HepG2 (cell line): ENCODE data around the gene NR2C1. TPM values are rescaled to one million over a fixed set of nuclear protein-coding genes. Genes with fewer than 3 reads are reported as not detected.

Experiments used
- ARNT2 ChIP-seq: sonication (generic); formaldehyde crosslinking; IDR thresholded peaks from 2 replicates; pipeline ENCODE4 v1.8.0; 2022; ENCODE audit warnings: mild to moderate bottlenecking, low read depth, missing genetic modification reagents, moderate library complexity
- IKZF4 ChIP-seq: sonication (generic); formaldehyde crosslinking; IDR thresholded peaks from 2 replicates; pipeline ENCODE4 v1.5.1; 2020; ENCODE audit warnings: borderline replicate concordance, mild to moderate bottlenecking, low read depth, missing genetic modification reagents; ENCODE audit errors: not compliant biosample characterization
- MXI1 ChIP-seq: IDR thresholded peaks from 3 replicates; pipeline ENCODE4 v1.6.1; 2012; ENCODE audit warnings: low read depth, low read length, inconsistent platforms, borderline replicate concordance
- NCOR1 ChIP-seq: fragments of 200-600 bp; sonication (generic); IDR thresholded peaks from 2 replicates; pipeline ENCODE4 v1.7.0; 2017; ENCODE audit warnings: antibody characterized with exemption, low read length, borderline replicate concordance
- NFYC ChIP-seq: IDR thresholded peaks from 2 replicates; pipeline ENCODE4 v1.6.1; 2016; ENCODE audit warnings: missing genetic modification reagents, missing compliant biosample characterization
- NR2C2 ChIP-seq: sonication (generic); formaldehyde crosslinking; IDR thresholded peaks from 2 replicates; pipeline ENCODE4 v1.4.0; 2020; ENCODE audit warnings: missing genetic modification reagents, mild to moderate bottlenecking, moderate library complexity, borderline replicate concordance
- RBFOX2 ChIP-seq: fragments of 200-400 bp; formaldehyde crosslinking; IDR thresholded peaks from 2 replicates; pipeline ENCODE4 v1.6.1; 2017; ENCODE audit warnings: low read depth, mild to moderate bottlenecking, low read length
- RBM39 ChIP-seq: fragments of 200-400 bp; formaldehyde crosslinking; IDR thresholded peaks from one replicate; pipeline ENCODE4 v1.6.1; 2018; ENCODE audit warnings: antibody characterized with exemption, mild to moderate bottlenecking, low read depth, low read length; ENCODE audit not compliant: poor library complexity, severe bottlenecking
- SETDB1 ChIP-seq: sonication (generic); formaldehyde crosslinking; IDR thresholded peaks from 2 replicates; pipeline ENCODE4 v1.5.1; 2020; ENCODE audit warnings: missing genetic modification reagents, mild to moderate bottlenecking, borderline replicate concordance
- SMYD3 ChIP-seq: sonication (generic); formaldehyde crosslinking; IDR thresholded peaks from 2 replicates; pipeline ENCODE4 v1.8.1; 2023; ENCODE audit warnings: mild to moderate bottlenecking, missing genetic modification reagents
- SNAI1 ChIP-seq: sonication (generic); formaldehyde crosslinking; IDR thresholded peaks from 2 replicates; pipeline ENCODE4 v1.5.0; 2020; ENCODE audit warnings: mild to moderate bottlenecking, missing genetic modification reagents, borderline replicate concordance
- SOX6 ChIP-seq, 2 experiments: fragments of 450-650 bp in 1 of 2; sonication (generic) in 1 of 2; formaldehyde crosslinking in 1 of 2; IDR thresholded peaks; 2 replicates each; pipeline versions ENCODE4 v1.4.0 to v1.6.1; 2017 to 2020; ENCODE audit warnings: antibody characterized with exemption in 1 of 2, mild to moderate bottlenecking in 1 of 2, missing genetic modification reagents in 1 of 2
- TARDBP ChIP-seq: sonication (generic); formaldehyde crosslinking; IDR thresholded peaks from 2 replicates; pipeline ENCODE4 v1.8.0; 2022; ENCODE audit warnings: mild to moderate bottlenecking, missing genetic modification reagents
- ZNF232 ChIP-seq: sonication (generic); formaldehyde crosslinking; IDR thresholded peaks from 2 replicates; pipeline ENCODE4 v1.4.0; 2020; ENCODE audit warnings: missing genetic modification reagents, borderline replicate concordance
- ZNF431 ChIP-seq: sonication (generic); formaldehyde crosslinking; IDR thresholded peaks from 2 replicates; pipeline ENCODE4 v1.9.0; 2022; ENCODE audit warnings: missing genetic modification reagents, low read depth, mild to moderate bottlenecking, borderline replicate concordance
- ZNF607 ChIP-seq: sonication (generic); formaldehyde crosslinking; IDR thresholded peaks from 2 replicates; pipeline ENCODE4 v1.5.1; 2020; ENCODE audit warnings: missing genetic modification reagents, mild to moderate bottlenecking, borderline replicate concordance
- ZNF724P ChIP-seq: sonication (generic); formaldehyde crosslinking; IDR thresholded peaks from 2 replicates; pipeline ENCODE4 v1.8.0; 2022; ENCODE audit warnings: missing genetic modification reagents, borderline replicate concordance
- ZNF816 ChIP-seq: sonication (generic); formaldehyde crosslinking; IDR thresholded peaks from 2 replicates; pipeline ENCODE4 v1.8.0; 2022; ENCODE audit warnings: missing genetic modification reagents, mild to moderate bottlenecking, borderline replicate concordance
- polyA plus RNA-seq, 8 experiments: library from polyadenylated mRNA; depleted of rRNA in 3 of 8; stranded (reverse) in 7 of 8; unstranded in 1 of 8; fragments of >200 nt; fragmentation: Illumina TruSeq in 4 of 8; extraction: Trizol in 4 of 8; gene quantifications; 2 replicates each; pipeline versions ENCODE4 v1.2.1 to v1.2.3, GENCODE V29; 2011 to 2016; ENCODE audit warnings: low read depth in 4 of 8, missing spikeins in 1 of 8, mixed read lengths in 1 of 8; ENCODE audit not compliant: insufficient read depth in 1 of 8
- total RNA-seq, 5 experiments: library from RNA; depleted of rRNA; stranded (reverse); fragments of >200 nt; fragmentation: Illumina TruSeq; extraction: Trizol; gene quantifications; 2 replicates each; pipeline ENCODE4 v1.2.3, GENCODE V29; 2016; ENCODE audit warnings: low read depth in 1 of 5
- TF ChIP-seq, protein P1 (sequence below): sonication (generic); formaldehyde crosslinking; IDR thresholded peaks from 2 replicates; pipeline ENCODE4 v1.8.0; 2022; ENCODE audit warnings: mild to moderate bottlenecking, missing genetic modification reagents, borderline replicate concordance
- TF ChIP-seq, protein P2 (sequence below): IDR thresholded peaks from 2 replicates; pipeline ENCODE4 v1.6.1; 2016; ENCODE audit warnings: low read depth
- TF ChIP-seq, protein P3 (sequence below): sonication (generic); formaldehyde crosslinking; IDR thresholded peaks from 2 replicates; pipeline ENCODE4 v1.5.1; 2020; ENCODE audit warnings: mild to moderate bottlenecking, missing genetic modification reagents, moderate library complexity

Gene NR2C1
- total and polyA plus RNA-seq, 2 of the 13 experiments (the other 11 are each of a cell fraction or from before 2014, with no cell fraction given) = 38.0 to 70.8 TPM

DNA sequence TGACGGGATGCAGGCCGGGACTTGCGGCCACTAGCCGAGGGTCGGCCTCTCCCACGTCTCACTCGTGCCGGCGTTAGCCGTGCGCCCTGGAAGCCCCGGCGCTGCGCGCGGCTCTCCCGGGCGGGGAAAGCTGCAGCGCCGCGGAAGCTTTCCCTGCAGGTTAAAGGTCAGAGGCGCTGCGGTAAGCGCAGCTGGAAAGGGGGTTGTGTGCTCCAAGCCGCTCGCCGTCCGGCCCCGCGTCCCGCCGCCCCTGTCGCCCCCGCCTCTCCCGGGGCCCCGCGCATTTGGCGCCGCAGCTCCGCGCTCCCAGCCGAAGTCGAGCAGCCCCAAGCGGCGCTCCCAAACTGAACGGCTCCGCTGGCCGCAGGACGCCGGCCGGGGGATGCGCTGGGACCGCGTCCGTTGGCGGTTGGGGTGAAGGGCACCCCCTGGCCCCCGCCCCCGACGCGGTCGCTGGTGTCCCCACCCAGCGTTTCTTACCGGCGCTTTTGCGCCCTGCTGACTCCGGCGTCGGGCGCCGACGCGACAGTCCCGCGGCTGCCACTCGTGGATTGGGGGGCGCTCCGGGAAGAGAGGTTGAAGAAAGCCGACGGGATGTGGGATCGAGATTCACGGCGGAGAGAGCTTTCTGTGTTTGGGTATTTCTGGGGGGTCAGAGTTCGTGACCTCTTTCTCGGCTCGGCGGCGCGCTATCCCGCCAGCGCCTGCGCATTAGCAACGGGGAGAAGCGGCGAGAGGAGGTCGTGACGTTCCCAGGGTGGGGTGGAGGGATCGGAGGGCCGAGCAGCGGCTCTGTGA, at the start of gene NR2C1 (continued):
- no peak for TF ChIP-seq ZNF816 (CRISPR knock-in tag)
- TF ChIP-seq, protein P1, sequence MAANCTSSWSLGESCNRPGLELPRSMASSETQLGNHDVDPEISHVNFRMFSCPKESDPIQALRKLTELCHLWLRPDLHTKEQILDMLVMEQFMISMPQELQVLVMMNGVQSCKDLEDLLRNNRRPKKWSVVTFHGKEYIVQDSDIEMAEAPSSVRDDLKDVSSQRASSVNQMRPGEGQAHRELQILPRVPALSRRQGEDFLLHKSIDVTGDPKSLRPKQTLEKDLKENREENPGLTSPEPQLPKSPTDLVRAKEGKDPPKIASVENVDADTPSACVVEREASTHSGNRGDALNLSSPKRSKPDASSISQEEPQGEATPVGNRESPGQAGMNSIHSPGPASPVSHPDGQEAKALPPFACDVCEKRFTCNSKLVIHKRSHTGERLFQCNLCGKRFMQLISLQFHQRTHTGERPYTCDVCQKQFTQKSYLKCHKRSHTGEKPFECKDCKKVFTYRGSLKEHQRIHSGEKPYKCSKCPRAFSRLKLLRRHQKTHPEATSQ = peak; percentile 69; the same call in 1 of the 2 replicates
- TF ChIP-seq SNAI1 (CRISPR knock-in tag) = peak; percentile 49; the same call in 1 of the 2 replicates
- TF ChIP-seq MXI1 = peak; percentile 10; the same call in 1 of the 3 replicates
- TF ChIP-seq NCOR1 = peak; percentile 51; the same call in 1 of the 2 replicates
- TF ChIP-seq ZNF431 (CRISPR knock-in tag) = peak; percentile 47
- peak; percentile 37; the same call in 1 of the 2 replicates for TF ChIP-seq ZNF232 (CRISPR knock-in tag)
- TF ChIP-seq SETDB1 = no peak
- no peak for TF ChIP-seq SMYD3
- 0 out of 2 replicates have a peak, but pooled peaks have one; percentile 11 for TF ChIP-seq ARNT2 (CRISPR knock-in tag)
- TF ChIP-seq, protein P2, sequence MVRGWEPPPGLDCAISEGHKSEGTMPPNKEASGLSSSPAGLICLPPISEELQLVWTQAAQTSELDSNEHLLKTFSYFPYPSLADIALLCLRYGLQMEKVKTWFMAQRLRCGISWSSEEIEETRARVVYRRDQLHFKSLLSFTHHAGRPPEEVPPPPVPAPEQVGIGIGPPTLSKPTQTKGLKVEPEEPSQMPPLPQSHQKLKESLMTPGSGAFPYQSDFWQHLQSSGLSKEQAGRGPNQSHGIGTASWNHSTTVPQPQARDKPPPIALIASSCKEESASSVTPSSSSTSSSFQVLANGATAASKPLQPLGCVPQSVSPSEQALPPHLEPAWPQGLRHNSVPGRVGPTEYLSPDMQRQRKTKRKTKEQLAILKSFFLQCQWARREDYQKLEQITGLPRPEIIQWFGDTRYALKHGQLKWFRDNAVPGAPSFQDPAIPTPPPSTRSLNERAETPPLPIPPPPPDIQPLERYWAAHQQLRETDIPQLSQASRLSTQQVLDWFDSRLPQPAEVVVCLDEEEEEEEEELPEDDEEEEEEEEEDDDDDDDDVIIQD (CRISPR knock-in tag) = peak; percentile 99
- 0 out of 2 replicates have a peak, but pooled peaks have one; percentile 17 for TF ChIP-seq ZNF724P (CRISPR knock-in tag)
- no peak for TF ChIP-seq NFYC (CRISPR knock-in tag)
- no peak for TF ChIP-seq IKZF4 (CRISPR knock-in tag)
- TF ChIP-seq ZNF607 = peak; percentile 87
- TF ChIP-seq RBFOX2 = peak; percentile 93
- TF ChIP-seq, protein P3, sequence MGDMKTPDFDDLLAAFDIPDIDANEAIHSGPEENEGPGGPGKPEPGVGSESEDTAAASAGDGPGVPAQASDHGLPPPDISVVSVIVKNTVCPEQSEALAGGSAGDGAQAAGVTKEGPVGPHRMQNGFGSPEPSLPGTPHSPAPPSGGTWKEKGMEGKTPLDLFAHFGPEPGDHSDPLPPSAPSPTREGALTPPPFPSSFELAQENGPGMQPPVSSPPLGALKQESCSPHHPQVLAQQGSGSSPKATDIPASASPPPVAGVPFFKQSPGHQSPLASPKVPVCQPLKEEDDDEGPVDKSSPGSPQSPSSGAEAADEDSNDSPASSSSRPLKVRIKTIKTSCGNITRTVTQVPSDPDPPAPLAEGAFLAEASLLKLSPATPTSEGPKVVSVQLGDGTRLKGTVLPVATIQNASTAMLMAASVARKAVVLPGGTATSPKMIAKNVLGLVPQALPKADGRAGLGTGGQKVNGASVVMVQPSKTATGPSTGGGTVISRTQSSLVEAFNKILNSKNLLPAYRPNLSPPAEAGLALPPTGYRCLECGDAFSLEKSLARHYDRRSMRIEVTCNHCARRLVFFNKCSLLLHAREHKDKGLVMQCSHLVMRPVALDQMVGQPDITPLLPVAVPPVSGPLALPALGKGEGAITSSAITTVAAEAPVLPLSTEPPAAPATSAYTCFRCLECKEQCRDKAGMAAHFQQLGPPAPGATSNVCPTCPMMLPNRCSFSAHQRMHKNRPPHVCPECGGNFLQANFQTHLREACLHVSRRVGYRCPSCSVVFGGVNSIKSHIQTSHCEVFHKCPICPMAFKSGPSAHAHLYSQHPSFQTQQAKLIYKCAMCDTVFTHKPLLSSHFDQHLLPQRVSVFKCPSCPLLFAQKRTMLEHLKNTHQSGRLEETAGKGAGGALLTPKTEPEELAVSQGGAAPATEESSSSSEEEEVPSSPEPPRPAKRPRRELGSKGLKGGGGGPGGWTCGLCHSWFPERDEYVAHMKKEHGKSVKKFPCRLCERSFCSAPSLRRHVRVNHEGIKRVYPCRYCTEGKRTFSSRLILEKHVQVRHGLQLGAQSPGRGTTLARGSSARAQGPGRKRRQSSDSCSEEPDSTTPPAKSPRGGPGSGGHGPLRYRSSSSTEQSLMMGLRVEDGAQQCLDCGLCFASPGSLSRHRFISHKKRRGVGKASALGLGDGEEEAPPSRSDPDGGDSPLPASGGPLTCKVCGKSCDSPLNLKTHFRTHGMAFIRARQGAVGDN (CRISPR knock-in tag) = peak; percentile 86
- TF ChIP-seq NR2C2 (CRISPR knock-in tag) = peak; percentile 98
- TF ChIP-seq RBM39 = peak; percentile 4
- no peak for TF ChIP-seq SOX6 (IDR thresholded peaks at IDR 0.05)
- peak; percentile 54 for TF ChIP-seq SOX6 (CRISPR knock-in tag; IDR thresholded peaks at IDR 0.05)
- TF ChIP-seq TARDBP (CRISPR knock-in tag) = 0 out of 2 replicates have a peak, but pooled peaks have one; percentile 45
